ENCODE measurements around the gene TRMT44. TPM values are rescaled to one million over a fixed set of nuclear protein-coding genes. Genes with fewer than 3 reads are reported as not detected.

Gene TRMT44
- polyA plus RNA-seq, 1 donor (not counting 4 experiments of a cell fraction or from before 2014, with no cell fraction given) = 8.8 TPM

DNA sequence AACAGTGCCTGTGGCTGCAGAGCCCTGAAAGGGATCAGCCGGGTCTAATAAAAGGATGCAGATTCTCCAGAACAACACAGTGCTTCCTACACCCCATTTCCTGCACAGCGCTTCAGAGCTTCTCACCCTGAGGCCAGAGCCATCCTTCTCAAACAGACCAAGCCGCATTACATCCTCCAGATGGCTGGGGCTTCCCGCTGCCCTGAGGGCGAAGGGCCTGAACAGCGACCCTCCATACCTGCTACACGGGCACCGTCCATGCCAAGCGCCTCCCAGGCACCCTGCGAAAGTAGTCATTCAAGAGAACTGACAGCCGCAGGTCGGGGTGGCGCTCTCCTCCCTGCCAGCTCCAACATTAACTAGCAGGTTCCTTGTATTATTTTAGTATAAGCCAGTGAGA, 36.6 kb upstream of the TRMT44 start:
- Histone ChIP-seq H3K36me3 (ENCODE audit: control insufficient read depth in 2 of 2, extremely low read depth in 1 of 2, insufficient read depth in 2 of 2, low read length in 2 of 2) (peaks cover 7 to 14% of the 10 kb centered on the region in 2 experiments), H3K27me3 (ENCODE audit: control insufficient read depth, extremely low read depth, insufficient read depth, low read length) (no peaks in the 10 kb centered on the region), H3K9ac (ENCODE audit: control insufficient read depth, extremely low read depth, insufficient read depth, low read length) (no peak overlapping the region), H3K27ac (ENCODE audit: control insufficient read depth, insufficient read depth, low read length) (no peak overlapping the region), H3K9me1 (ENCODE audit: control insufficient read depth, extremely low read depth, insufficient read depth, low read length) (no peaks in the 10 kb centered on the region), H4K20me1 (ENCODE audit: control insufficient read depth, extremely low read depth, insufficient read depth, low read length) (no peaks in the 10 kb centered on the region), H3K4me3 (ENCODE audit: control insufficient read depth in 2 of 3, extremely low read depth in 1 of 3, insufficient read depth in 2 of 3, low read depth in 1 of 3, low read length in 3 of 3) (no peak overlapping the region), H3K79me2 (ENCODE audit: control insufficient read depth, insufficient read depth, low read length) (no peaks in the 10 kb centered on the region), H2AFZ (ENCODE audit: control insufficient read depth, low read length) (no peak overlapping the region), H3K4me2 (ENCODE audit: control insufficient read depth, extremely low read depth, insufficient read depth, low read depth, low read length) (no peak overlapping the region), H3K4me1 (ENCODE audit: control insufficient read depth, extremely low read depth, insufficient read depth, low read length) (no peaks in the 10 kb centered on the region), H3K9me3 (ENCODE audit: control insufficient read depth, low read depth, low read length) (no peaks in the 10 kb centered on the region)
- DNase-seq (ENCODE audit: low read depth, low spot score) (no peak), FAIRE-seq (no peak)
- dilution Hi-C loops (cut with MboI; ENCODE audit: extremely low pct_ligation_motif_present, low sequenced_read_pairs) = loop anchor here (25.0 kb wide), 1 partner anchor 142 kb away; the partner anchor contains the start of gene HTRA3
- no peak for TF ChIP-seq EZH2 (IDR thresholded peaks at IDR 0.05; ENCODE audit: low read length)
- TF ChIP-seq, protein P1, sequence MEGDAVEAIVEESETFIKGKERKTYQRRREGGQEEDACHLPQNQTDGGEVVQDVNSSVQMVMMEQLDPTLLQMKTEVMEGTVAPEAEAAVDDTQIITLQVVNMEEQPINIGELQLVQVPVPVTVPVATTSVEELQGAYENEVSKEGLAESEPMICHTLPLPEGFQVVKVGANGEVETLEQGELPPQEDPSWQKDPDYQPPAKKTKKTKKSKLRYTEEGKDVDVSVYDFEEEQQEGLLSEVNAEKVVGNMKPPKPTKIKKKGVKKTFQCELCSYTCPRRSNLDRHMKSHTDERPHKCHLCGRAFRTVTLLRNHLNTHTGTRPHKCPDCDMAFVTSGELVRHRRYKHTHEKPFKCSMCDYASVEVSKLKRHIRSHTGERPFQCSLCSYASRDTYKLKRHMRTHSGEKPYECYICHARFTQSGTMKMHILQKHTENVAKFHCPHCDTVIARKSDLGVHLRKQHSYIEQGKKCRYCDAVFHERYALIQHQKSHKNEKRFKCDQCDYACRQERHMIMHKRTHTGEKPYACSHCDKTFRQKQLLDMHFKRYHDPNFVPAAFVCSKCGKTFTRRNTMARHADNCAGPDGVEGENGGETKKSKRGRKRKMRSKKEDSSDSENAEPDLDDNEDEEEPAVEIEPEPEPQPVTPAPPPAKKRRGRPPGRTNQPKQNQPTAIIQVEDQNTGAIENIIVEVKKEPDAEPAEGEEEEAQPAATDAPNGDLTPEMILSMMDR (optimal IDR thresholded peaks at IDR 0.05 in 1 of 3, IDR thresholded peaks at IDR 0.05 in 1 of 3, conservative IDR thresholded peaks at IDR 0.05 in 1 of 3; ENCODE audit: extremely low read depth in 1 of 3, insufficient read depth in 2 of 3, low read length in 3 of 3) = no peak

DNA sequence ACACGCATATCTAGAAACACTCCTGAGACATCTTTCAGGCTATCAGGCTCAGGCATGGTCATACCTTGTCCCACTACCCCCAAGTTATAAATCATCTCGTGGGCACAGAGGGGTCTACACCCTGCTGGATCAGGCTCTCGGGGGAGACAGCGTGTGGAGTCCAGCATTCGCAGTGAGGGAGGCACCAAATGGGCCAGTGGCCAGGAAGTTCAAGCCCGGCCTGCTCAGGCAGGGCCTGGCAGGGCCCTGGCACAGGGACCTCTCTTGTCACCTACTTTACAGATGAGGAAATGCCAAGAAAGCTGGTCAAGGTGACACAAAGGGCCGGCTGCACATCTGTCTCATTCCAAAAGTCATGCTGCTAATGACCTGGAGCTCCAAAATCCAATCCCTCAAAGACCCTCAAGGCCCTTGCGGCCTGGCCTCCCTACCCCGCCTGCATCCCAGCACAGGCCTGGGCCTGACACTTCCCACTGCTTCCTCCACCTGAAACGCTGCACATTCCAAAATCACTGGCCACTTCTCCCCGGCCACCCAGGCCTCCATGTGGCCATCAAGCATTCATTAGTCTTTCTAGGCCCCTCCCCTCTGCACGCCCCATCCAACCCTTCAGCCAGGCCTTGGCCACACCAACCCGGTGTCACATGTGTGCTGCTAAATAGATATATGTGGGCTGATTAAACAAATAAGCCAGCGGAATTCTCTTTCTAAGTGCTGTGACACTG, 35.6 kb upstream of the TRMT44 start:
- Histone ChIP-seq H4K20me1 (ENCODE audit: control insufficient read depth, extremely low read depth, insufficient read depth, low read length) (no peaks in the 10 kb centered on the region), H3K36me3 (ENCODE audit: control insufficient read depth in 2 of 2, extremely low read depth in 1 of 2, insufficient read depth in 2 of 2, low read length in 2 of 2) (peaks cover 7 to 9% of the 10 kb centered on the region in 2 experiments), H2AFZ (ENCODE audit: control insufficient read depth, low read length) (no peak overlapping the region), H3K9me1 (ENCODE audit: control insufficient read depth, extremely low read depth, insufficient read depth, low read length) (no peaks in the 10 kb centered on the region), H3K9me3 (ENCODE audit: control insufficient read depth, low read depth, low read length) (no peaks in the 10 kb centered on the region), H3K4me2 (ENCODE audit: control insufficient read depth, extremely low read depth, insufficient read depth, low read depth, low read length) (no peak overlapping the region), H3K27me3 (ENCODE audit: control insufficient read depth, extremely low read depth, insufficient read depth, low read length) (no peaks in the 10 kb centered on the region), H3K79me2 (ENCODE audit: control insufficient read depth, insufficient read depth, low read length) (no peaks in the 10 kb centered on the region), H3K4me3 (ENCODE audit: control insufficient read depth in 2 of 3, extremely low read depth in 1 of 3, insufficient read depth in 2 of 3, low read depth in 1 of 3, low read length in 3 of 3) (no peak overlapping the region), H3K9ac (ENCODE audit: control insufficient read depth, extremely low read depth, insufficient read depth, low read length) (no peak overlapping the region), H3K4me1 (ENCODE audit: control insufficient read depth, extremely low read depth, insufficient read depth, low read length) (no peaks in the 10 kb centered on the region), H3K27ac (ENCODE audit: control insufficient read depth, insufficient read depth, low read length) (no peak overlapping the region)
- dilution Hi-C loops (cut with MboI; ENCODE audit: extremely low pct_ligation_motif_present, low sequenced_read_pairs) = loop anchor here (25.0 kb wide), 1 partner anchor 143 kb away; the partner anchor contains the start of gene HTRA3
- TF ChIP-seq, protein P1 (optimal IDR thresholded peaks at IDR 0.05 in 1 of 3, IDR thresholded peaks at IDR 0.05 in 1 of 3, conservative IDR thresholded peaks at IDR 0.05 in 1 of 3; ENCODE audit: extremely low read depth in 1 of 3, insufficient read depth in 2 of 3, low read length in 3 of 3) = no peak
- TF ChIP-seq EZH2 (IDR thresholded peaks at IDR 0.05; ENCODE audit: low read length) = no peak
- no peak for FAIRE-seq
- no peak for DNase-seq (ENCODE audit: low read depth, low spot score)
